GM10248 (cell line): ENCODE measurements around the gene TF.

Source experiments
- CTCF ChIA-PET: fragments of 300-600 bp; sonication (Branson Sonifier 250); formaldehyde crosslinking; extraction: SDS; loops from one replicate; lab custom pipeline; 2021; ENCODE audit warnings: antibody characterized with exemption; lab: Yijun Ruan, JAX
- POLR2A ChIA-PET: fragments of 350-650 bp; sonication (Branson Sonifier 250); formaldehyde crosslinking; extraction: SDS; loops from one replicate; lab custom pipeline; 2020; ENCODE audit warnings: antibody characterized with exemption; lab: Yijun Ruan, JAX
- DNase-seq: peaks from one replicate; pipeline ENCODE4 v3.0.0; 2012; ENCODE audit errors: extremely low spot score
- TF ChIP-seq, protein P1 (sequence below): IDR thresholded peaks from 2 replicates; pipeline ENCODE4 v1.5.1; 2012; ENCODE audit warnings: mild to moderate bottlenecking, low read depth; ENCODE audit errors: extremely low read depth, missing control alignments, control extremely low read depth

The TF gene

DNA sequence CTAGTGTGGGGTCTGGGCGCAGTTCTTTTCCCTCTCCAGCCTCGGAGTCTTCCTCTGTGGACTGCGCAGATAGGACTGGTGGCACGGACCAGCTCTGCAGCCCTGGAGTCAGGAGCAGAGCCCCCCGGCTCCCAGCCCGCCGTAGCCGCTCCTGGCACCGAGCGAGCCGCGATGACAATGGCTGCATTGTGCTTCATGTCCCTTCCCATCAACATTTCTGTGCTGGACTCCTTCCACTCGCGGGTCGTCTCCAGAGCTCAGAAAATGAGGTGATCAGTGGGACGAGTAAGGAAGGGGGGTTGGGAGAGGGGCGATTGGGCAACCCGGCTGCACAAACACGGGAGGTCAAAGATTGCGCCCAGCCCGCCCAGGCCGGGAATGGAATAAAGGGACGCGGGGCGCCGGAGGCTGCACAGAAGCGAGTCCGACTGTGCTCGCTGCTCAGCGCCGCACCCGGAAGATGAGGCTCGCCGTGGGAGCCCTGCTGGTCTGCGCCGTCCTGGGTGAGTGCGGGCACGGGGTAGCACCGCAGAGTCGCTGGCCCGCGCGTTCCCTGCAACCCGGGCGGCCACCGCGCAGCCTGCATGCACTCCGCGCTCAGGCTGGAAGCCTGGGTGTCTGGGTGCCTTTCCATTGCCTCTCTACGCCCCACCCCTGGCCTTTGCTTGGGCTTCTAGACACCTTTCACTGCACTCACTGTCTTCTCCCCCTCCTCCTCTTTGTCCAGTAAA lies at the start of gene TF:
TSS of gene TF (plus strand) at position 413 of the 731 bp plus-strand sequence. CDS start at position 461, 48 bp downstream.
- TF ChIP-seq, protein P1, sequence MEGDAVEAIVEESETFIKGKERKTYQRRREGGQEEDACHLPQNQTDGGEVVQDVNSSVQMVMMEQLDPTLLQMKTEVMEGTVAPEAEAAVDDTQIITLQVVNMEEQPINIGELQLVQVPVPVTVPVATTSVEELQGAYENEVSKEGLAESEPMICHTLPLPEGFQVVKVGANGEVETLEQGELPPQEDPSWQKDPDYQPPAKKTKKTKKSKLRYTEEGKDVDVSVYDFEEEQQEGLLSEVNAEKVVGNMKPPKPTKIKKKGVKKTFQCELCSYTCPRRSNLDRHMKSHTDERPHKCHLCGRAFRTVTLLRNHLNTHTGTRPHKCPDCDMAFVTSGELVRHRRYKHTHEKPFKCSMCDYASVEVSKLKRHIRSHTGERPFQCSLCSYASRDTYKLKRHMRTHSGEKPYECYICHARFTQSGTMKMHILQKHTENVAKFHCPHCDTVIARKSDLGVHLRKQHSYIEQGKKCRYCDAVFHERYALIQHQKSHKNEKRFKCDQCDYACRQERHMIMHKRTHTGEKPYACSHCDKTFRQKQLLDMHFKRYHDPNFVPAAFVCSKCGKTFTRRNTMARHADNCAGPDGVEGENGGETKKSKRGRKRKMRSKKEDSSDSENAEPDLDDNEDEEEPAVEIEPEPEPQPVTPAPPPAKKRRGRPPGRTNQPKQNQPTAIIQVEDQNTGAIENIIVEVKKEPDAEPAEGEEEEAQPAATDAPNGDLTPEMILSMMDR = no peak
- DNase-seq = no peak
- CTCF ChIA-PET = interaction anchor here (1.1 to 1.5 kb wide), 2 partner anchors 16 to 126 kb away, joined by 3 to 6 read pairs; no protein-coding TSS in a partner anchor
- POLR2A ChIA-PET = no interaction called here

DNA sequence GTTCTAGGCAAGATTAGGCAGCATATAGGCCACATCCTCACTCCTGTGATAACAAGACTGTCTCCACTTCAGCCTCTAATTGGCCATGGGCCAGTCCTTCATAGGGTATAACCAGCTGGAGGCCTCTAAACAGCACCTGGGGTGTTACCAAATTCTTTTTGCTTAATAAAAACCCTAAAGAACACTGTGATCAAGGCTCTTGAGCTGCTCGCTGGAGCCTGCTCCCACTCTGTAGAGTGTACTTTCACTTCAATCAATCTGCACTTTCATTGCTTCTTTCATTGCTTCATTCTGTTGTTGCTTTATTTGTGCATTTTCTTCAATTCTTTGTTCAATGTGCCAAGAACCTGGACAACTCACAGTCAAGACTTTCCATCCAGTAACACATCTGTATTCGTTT lies 48.2 kb upstream of the TF start:
- no peak for DNase-seq
- TF ChIP-seq, protein P1 = no peak
- ChIA-PET POLR2A (no interaction called here), CTCF (no interaction called here)

DNA sequence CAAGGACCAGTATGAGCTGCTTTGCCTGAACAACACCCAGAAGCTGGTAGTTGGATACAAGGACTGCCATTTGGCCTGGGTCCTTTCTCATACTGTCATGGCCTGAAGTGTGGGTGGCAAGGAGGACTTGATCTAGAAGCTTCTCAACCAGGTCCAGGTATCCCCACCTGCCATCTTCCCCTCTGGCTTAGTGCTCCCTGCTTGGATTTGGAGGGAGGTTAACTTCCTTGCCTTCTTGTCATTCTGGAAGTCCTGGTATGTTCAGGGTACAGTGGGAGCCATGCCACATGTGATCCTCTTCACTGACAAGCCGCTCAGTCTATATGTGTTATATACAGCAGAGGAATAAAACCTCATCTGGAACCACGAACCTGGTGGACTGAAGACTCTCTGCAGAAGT lies 46.7 kb upstream of the TF start:
- TF ChIP-seq, protein P1 = no peak
- no peak for DNase-seq
- ChIA-PET CTCF (no interaction called here), POLR2A (no interaction called here)

DNA sequence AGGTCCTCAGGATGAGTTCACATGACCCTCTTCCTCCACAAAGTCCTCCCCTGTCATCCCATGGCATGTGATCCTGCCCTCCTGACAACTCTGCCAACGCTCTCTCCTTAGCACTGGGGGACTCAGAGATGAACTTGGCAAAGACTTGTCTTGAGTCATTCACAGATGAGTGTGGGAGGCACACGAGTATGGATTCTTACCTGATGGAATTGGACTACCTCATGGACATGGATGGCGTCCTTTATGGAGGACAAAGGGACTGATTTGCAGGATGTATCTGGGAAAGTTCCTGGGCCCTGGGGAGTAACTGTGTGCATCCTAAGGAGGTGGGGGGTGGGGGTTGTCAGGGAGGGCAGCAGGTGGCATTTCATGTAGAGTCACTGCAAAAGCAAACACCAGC lies 46.3 kb upstream of the TF start:
- ChIA-PET POLR2A (no interaction called here), CTCF (interaction anchor here (1.5 kb wide), 1 partner anchor 12 kb away, joined by 3 read pairs; no protein-coding TSS in a partner anchor)
- DNase-seq = no peak
- TF ChIP-seq, protein P1 = no peak

DNA sequence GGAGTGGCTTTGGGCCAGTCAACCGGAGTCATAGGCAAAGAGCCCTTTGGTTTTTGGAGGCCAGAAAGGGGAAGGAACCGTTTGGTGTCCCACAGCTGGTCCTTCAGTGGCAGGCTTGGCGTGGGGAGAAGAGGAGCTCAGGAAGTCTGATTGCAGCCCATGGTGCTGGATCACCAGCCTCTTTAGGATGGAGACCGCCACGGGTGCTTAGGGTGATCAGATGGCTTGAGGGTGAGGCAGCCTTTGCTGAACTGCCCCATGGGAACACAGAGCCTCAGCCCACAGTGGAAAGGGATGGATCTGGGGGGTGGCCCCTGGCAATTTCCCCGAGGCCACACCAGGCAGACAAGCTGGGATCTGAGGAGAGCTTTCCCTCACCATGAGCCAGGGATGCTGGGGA lies 45.8 kb upstream of the TF start:
- CTCF ChIA-PET = interaction anchor here (1.0 to 1.5 kb wide), 2 partner anchors 10 to 11 kb away, joined by 3 read pairs; no protein-coding TSS in a partner anchor
- TF ChIP-seq, protein P1 = no peak
- POLR2A ChIA-PET = no interaction called here

DNA sequence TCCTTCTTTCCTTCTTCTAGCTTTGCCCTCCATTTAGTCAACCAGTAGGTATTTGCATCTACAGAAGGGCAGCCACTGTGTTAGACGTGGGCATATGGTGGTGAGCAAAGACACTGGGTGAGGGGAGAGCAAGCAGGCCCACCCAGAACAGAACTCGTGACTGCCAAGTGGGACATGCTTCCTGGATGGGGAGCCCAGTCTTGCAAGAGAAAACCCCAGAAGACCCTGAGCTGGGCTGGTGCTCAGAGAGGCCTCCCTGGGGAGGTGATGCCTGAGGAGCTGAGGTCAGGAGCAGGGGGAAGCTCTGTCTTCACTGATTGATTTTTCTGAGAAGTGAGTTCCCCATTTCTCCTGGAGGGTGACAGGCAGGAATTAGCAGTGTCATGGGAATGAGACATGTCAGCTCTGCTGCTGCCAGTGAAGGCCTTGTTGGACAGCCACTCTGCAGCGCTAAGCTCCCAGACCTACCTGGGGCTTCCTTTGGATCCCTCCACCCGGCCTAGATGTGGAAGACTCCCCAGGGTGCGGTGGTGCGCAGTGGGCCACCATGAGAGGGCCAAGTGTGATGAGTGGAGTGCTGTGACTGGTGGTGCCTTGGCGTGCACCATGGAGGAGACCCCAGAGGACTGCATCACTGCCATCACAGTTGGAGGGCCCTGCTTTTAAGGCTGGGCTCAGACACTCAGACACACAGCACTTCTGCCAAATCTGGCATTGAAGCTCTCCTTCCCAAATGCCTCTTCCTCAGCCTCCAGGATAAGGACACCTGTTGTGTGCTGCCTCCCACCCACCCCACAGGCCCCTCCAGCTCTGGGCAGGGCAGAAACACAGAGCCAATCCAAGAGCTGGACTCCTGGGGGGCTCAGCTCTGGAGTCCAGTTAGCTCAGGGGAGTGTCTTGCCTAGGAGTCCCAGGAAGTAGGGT lies 44.5 kb upstream of the TF start:
- TF ChIP-seq, protein P1 = no peak
- ChIA-PET CTCF (interaction anchor here (1.5 kb wide), 1 partner anchor 10 kb away, joined by 3 read pairs; no protein-coding TSS in a partner anchor), POLR2A (no interaction called here)
- DNase-seq = no peak

More for the DNA sequence above, 45.8 kb upstream of the TF start:
- no peak for DNase-seq
